GM12878 (cell line): Measurements from ENCODE around the gene TIMM50. TPM values are rescaled to one million over a fixed set of nuclear protein-coding genes. Genes with fewer than 3 reads are reported as not detected.

Experiments
- ATAC-seq: fragments of 200-7000 bp; cut with Tn5 transposase; 3 replicates; pipeline ENCODE4 v1.9.1; 2020; ENCODE audit warnings: mild to moderate bottlenecking, moderate library complexity
- BruUV-seq: library from RNA; stranded (reverse); fragments of 400-500 nt; replicated peaks from 2 replicates; lab custom pipeline; 2021; lab: Mats Ljungman, UMichigan
- CTCF ChIA-PET: fragments of 300-600 bp; sonication (Branson Sonifier 250); formaldehyde crosslinking; extraction: SDS; loops from one replicate; lab custom pipeline; 2021; ENCODE audit warnings: inconsistent platforms; lab: Yijun Ruan, JAX
- POLR2A ChIA-PET: fragments of 350-600 bp; formaldehyde crosslinking; extraction: SDS; loops from one replicate; lab custom pipeline; 2021; ENCODE audit warnings: inconsistent platforms; lab: Charles Lee
- RAD21 ChIA-PET: fragments of 300-600 bp; sonication (Branson Sonifier 250); formaldehyde crosslinking; loops from one replicate; lab custom pipeline; 2023; ENCODE audit warnings: antibody characterized with exemption; ENCODE audit not compliant: unreplicated experiment; lab: Charles Lee
- SMC1A ChIA-PET: fragments of 300-600 bp; sonication (Branson Sonifier 250); formaldehyde crosslinking; loops from one replicate; lab custom pipeline; 2023; ENCODE audit not compliant: unreplicated experiment, uncharacterized antibody; lab: Charles Lee
- DNase-seq: peaks from one replicate; pipeline ENCODE4 v3.0.0-alpha.2; 2011; ENCODE audit warnings: low read depth, low spot score
- FAIRE-seq: peaks from 3 replicates; lab custom pipeline; 2011; peaks lifted over from hg19 to GRCh38; lab: Jason Lieb, UNC
- H2AFZ ChIP-seq: 2 replicates; pipeline ENCODE4 v1.6.0; 2011; ENCODE audit warnings: low read depth, low read length, control low read depth; ENCODE audit not compliant: control insufficient read depth
- H3K27ac ChIP-seq: 2 replicates; pipeline ENCODE4 v1.5.1; 2011; ENCODE audit warnings: control low read depth; ENCODE audit not compliant: control insufficient read depth, insufficient read depth
- H3K27me3 ChIP-seq, 2 experiments: replicated peaks in 1 of 2; 2 replicates each; pipeline versions ENCODE4 v1.6.0 to v1.6.1; 2011; ENCODE audit warnings: low read length in 1 of 2; ENCODE audit not compliant: control insufficient read depth in 2 of 2, insufficient read depth in 2 of 2
- H3K36me3 ChIP-seq, 2 experiments: 2 replicates each; pipeline ENCODE4 v1.5.1; 2011; ENCODE audit warnings: low read length in 1 of 2; ENCODE audit not compliant: control insufficient read depth in 2 of 2, insufficient read depth in 2 of 2
- H3K4me1 ChIP-seq: 2 replicates; pipeline ENCODE4 v1.6.1; 2011; ENCODE audit warnings: mild to moderate bottlenecking, low read length, moderate library complexity, mixed read lengths; ENCODE audit not compliant: control insufficient read depth, insufficient read depth
- H3K4me2 ChIP-seq: 2 replicates; pipeline ENCODE4 v1.6.0; 2011; ENCODE audit warnings: control low read depth; ENCODE audit not compliant: control insufficient read depth, insufficient read depth
- H3K4me3 ChIP-seq: fragments of 200-600 bp; sonication (generic); 2 replicates; pipeline ENCODE4 v1.5.1; 2016
- H3K79me2 ChIP-seq: 2 replicates; pipeline ENCODE4 v1.6.0; 2011; ENCODE audit warnings: low read length; ENCODE audit not compliant: control insufficient read depth, insufficient read depth
- H3K9ac ChIP-seq: 2 replicates; pipeline ENCODE4 v1.8.0; 2011; ENCODE audit warnings: low read length, control low read depth, mixed read lengths; ENCODE audit not compliant: control insufficient read depth, insufficient read depth
- H3K9me3 ChIP-seq: replicated peaks from 3 replicates; pipeline ENCODE4 v1.5.1; 2011; ENCODE audit warnings: mild to moderate bottlenecking, low read length; ENCODE audit not compliant: control insufficient read depth, insufficient read depth
- H4K20me1 ChIP-seq: 2 replicates; pipeline ENCODE4 v1.6.0; 2011; ENCODE audit not compliant: control insufficient read depth, insufficient read depth
- CHD1 ChIP-seq: IDR thresholded peaks from 2 replicates; pipeline ENCODE4 v1.6.1; 2012; ENCODE audit warnings: low read depth, low read length, improper control_type of control experiment
- GATAD2B ChIP-seq: fragments of 450-650 bp; conservative IDR thresholded peaks from 2 replicates; pipeline ENCODE4 v1.6.1; 2017; ENCODE audit warnings: low read depth, mild to moderate bottlenecking, moderate library complexity
- HDAC6 ChIP-seq: fragments of 200-600 bp; sonication (generic); IDR thresholded peaks from one replicate; pipeline ENCODE4 v1.8.0; 2017; ENCODE audit warnings: antibody characterized with exemption; ENCODE audit not compliant: unreplicated experiment
- IKZF1 ChIP-seq: fragments of 450-650 bp; conservative IDR thresholded peaks from 2 replicates; pipeline ENCODE4 v1.6.1; 2017; ENCODE audit warnings: antibody characterized with exemption, mild to moderate bottlenecking
- LARP7 ChIP-seq: fragments of 450-650 bp; IDR thresholded peaks from 2 replicates; pipeline ENCODE4 v1.6.1; 2017; ENCODE audit warnings: mild to moderate bottlenecking
- MEF2B ChIP-seq: fragments of 450-650 bp; IDR thresholded peaks from 2 replicates; pipeline ENCODE4 v1.6.1; 2018; ENCODE audit warnings: mild to moderate bottlenecking, moderate library complexity; ENCODE audit not compliant: partially characterized antibody, poor library complexity, severe bottlenecking
- MLLT1 ChIP-seq: fragments of 450-650 bp; IDR thresholded peaks from 2 replicates; pipeline ENCODE4 v1.6.1; 2016; ENCODE audit warnings: mild to moderate bottlenecking
- SUZ12 ChIP-seq: fragments of 200-600 bp; sonication (generic); IDR thresholded peaks from one replicate; pipeline ENCODE4 v1.6.1; 2018; ENCODE audit warnings: antibody characterized with exemption, mild to moderate bottlenecking; ENCODE audit not compliant: unreplicated experiment
- TCF12 ChIP-seq: IDR thresholded peaks from 2 replicates; pipeline ENCODE4 v1.6.1; 2011; ENCODE audit warnings: low read depth, mild to moderate bottlenecking, low read length
- ZNF217 ChIP-seq: fragments of 450-650 bp; IDR thresholded peaks from 2 replicates; pipeline ENCODE4 v1.6.1; 2017; ENCODE audit warnings: antibody characterized with exemption, mild to moderate bottlenecking
- ZSCAN29 ChIP-seq: fragments of 450-650 bp; IDR thresholded peaks from 2 replicates; pipeline ENCODE4 v1.6.1; 2017; ENCODE audit warnings: mild to moderate bottlenecking, moderate library complexity
- WGBS: methylation state at CpG from one replicate; pipeline ENCODE4 v1.1.6; 2016; ENCODE audit warnings: low lambda C conversion rate; ENCODE audit not compliant: insufficient replicate concordance, insufficient coverage; ENCODE audit errors: missing lambda C conversion rate; 5-methylcytosine and 5-hydroxymethylcytosine counted together
- in situ Hi-C: fragments of 300-500 bp; cut with MboI; formaldehyde crosslinking; loops from 9 replicates; pipeline ENCODE4 v1.14.3; 2018; ENCODE audit warnings: mixed read lengths
- intact Hi-C: fragments of 100-400 bp; cut with micrococcal nuclease; formaldehyde crosslinking; loops from one replicate; pipeline ENCODE4 v1.14.2; 2022; ENCODE audit not compliant: unreplicated experiment
- polyA plus RNA-seq, 11 experiments: library from polyadenylated mRNA; depleted of rRNA in 4 of 11; unstranded in 6 of 11; stranded (reverse) in 5 of 11; fragments of >200 nt; fragmentation: Nextera tagmentation in 4 of 11; fragmentation: Illumina TruSeq in 1 of 11; extraction: Ambion mirVana in 4 of 11; extraction: Trizol in 1 of 11; gene quantifications; 1 replicate in 1 of 11; 2 replicates in 10 of 11; pipeline versions ENCODE4 v1.2.1 to v1.2.3, GENCODE V29; 2011 to 2016; ENCODE audit warnings: inconsistent platforms in 2 of 11, missing spikeins in 2 of 11, low read depth in 1 of 11
- total RNA-seq, 4 experiments: library from RNA; depleted of rRNA in 3 of 4; stranded (reverse); fragments of >200 nt in 3 of 4; fragmentation: Illumina TruSeq in 1 of 4; extraction: Trizol in 1 of 4; gene quantifications; 2 replicates each; pipeline versions ENCODE4 v1.2.1 to v1.2.3, GENCODE V29; 2013 to 2021

TIMM50 gene
- total and polyA plus RNA-seq, 10 of the 15 experiments (the other 5 are each of a cell fraction or from before 2014, with no cell fraction given) = 15.6 to 146 (median 101) TPM

DNA sequence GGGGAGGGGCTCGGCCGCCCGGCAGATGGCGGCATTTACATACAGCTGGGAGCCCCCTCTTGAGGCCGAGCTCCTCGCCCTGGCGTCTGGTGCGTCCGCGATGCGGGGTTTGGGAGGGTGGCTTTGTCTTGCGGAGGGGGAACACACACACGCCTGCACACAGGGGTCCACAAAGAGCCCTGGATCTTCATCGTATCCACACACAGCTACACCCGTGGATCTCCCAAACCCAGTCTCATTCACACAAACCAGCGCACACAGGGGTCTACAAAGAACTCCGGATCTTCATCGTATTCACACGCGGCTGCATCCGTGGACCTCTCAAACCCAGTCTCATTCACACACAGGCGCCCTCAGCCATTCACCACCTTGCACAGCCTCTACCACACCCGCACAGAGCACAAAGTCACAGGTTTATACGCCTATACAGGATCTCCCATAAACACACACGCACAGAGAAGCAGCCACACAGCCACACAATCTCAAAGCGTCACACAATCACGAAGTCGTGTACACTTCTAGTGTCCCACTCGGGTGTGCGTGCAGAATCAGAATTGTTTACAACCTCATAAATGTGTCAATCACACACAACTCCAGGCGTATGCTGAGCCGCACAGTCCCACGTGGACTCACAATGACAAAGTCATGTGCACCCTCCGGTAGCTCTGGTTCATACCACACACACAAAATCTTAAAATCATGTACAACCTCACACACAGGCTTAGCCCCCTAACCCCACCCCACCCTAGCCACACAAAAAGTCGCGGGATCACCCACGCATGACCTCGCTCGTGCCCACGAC is 17.6 kb downstream of the TIMM50 start (continued):
- TF ChIP-seq MLLT1 = 0 out of 2 replicates have a peak, but pooled peaks have one; percentile 33
- peak; percentile 95 for TF ChIP-seq TCF12
- no peak for TF ChIP-seq CHD1
- TF ChIP-seq GATAD2B = peak; percentile 45; the same call in 1 of the 2 replicates

DNA sequence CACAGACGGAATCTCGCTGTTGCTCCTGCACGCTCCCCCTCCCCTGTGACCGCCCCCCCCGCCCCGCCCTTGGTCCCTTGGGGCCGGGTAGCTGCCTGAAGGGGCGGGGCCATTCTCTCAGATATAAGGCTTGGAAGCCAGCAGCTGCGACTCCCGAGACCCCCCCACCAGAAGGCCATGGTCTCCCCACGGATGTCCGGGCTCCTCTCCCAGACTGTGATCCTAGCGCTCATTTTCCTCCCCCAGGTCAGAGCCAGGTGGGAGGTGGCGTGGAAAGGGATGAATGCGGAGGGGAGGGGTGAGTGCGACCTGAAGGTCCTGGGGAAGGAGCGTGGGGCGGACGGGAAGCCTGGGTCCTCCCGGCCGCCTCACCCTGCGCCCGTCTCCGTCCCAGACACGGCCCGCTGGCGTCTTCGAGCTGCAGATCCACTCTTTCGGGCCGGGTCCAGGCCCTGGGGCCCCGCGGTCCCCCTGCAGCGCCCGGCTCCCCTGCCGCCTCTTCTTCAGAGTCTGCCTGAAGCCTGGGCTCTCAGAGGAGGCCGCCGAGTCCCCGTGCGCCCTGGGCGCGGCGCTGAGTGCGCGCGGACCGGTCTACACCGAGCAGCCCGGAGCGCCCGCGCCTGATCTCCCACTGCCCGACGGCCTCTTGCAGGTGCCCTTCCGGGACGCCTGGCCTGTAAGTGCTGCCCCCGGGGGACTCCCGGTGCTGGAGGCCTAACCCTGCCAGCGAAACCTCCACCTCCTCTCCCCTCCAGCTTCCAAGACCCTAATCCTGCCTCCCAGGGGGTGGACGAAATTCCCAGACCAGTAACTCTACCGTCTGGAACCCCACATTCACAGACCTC is 18.4 kb downstream of the TIMM50 start, which contains the start of gene DLL3:
DLL3 (plus strand) TSS at position 150 of the 845 bp plus-strand sequence; CDS start at position 178, 28 bp downstream.
- ChIA-PET POLR2A (interaction anchor here (0.5 kb wide), 1 partner anchor 103 kb away, joined by 3 read pairs; no protein-coding TSS in a partner anchor), RAD21 (interaction anchor here (0.5 to 2.2 kb wide), 4 partner anchors 33 to 828 kb away, joined by 3 to 13 read pairs (median 6); partner anchors contain the start of gene EID2B), CTCF (interaction anchor here (0.6 to 2.9 kb wide), 18 partner anchors 9 to 174 kb away, joined by 3 to 19 read pairs (median 4); partner anchors contain the start of genes EID2B and PLEKHG2), SMC1A (interaction anchor here (0.9 to 3.0 kb wide), 7 partner anchors 12 to 108 kb away, joined by 3 to 11 read pairs (median 4); partner anchors contain the start of genes EID2B, MED29 and PAF1)
- peaks cover 0 to 19% of the 10 kb centered on the region in 2 experiments; a peak in 3 of 4 replicates for H3K27me3 ChIP-seq
- intact Hi-C loops (loop anchor here (5.0 kb wide), 1 partner anchor 52 kb away; the partner anchor contains the start of gene SUPT5H), in situ Hi-C loops (no loop called here)
- no TSS peak for BruUV-seq
- ATAC-seq (peak; percentile 71), DNase-seq (no peak), FAIRE-seq (no peak)
- H3K36me3 ChIP-seq = no peaks in the 10 kb centered on the region
- no peaks in the 10 kb centered on the region for H3K79me2 ChIP-seq
- no peak within 1 kb of the TSS for H3K27ac ChIP-seq
- H2AFZ ChIP-seq = no peak within 1 kb of the TSS; the same call in 1 of the 2 replicates
- H3K9me3 ChIP-seq = no peaks in the 10 kb centered on the region; the same call in 2 of the 3 replicates
- peak; percentile 67; the same call in 1 of the 2 replicates for TF ChIP-seq LARP7
- TF ChIP-seq ZSCAN29 = peak; percentile 85; the same call in 1 of the 2 replicates
- peak; percentile 55 for TF ChIP-seq SUZ12
- TF ChIP-seq ZNF217 = no peak
- TF ChIP-seq MEF2B = peak; percentile 87
- peak; percentile 63 for TF ChIP-seq IKZF1
- TF ChIP-seq GATAD2B = no peak
- peak; percentile 100 for TF ChIP-seq HDAC6
- H3K4me2 ChIP-seq = peak within 1 kb of the TSS; percentile 89
- 0 out of 2 replicates have a peak within 1 kb of the TSS, but pooled peaks have one; percentile 5 for H3K4me3 ChIP-seq
- WGBS = 6% methylated on average over 53 of the region's 60 CpGs
- H3K4me1 ChIP-seq = peaks cover 10% of the 10 kb centered on the region
- H3K9ac ChIP-seq = no peak within 1 kb of the TSS
- no peaks in the 10 kb centered on the region for H4K20me1 ChIP-seq
